GM18858 (cell line): ENCODE results near the gene DNAJC24.
"Not testable (repeated sequence)": the region's sequence is repeated elsewhere in the genome, so short reads cannot be mapped to it uniquely, and the experiment has no call there.

Experiments
- ATAC-seq: cut with Tn5 transposase; IDR thresholded peaks from one replicate; pipeline ENCODE4 v1.9.1; 2021; ENCODE audit not compliant: unreplicated experiment

The DNAJC24 gene

DNA sequence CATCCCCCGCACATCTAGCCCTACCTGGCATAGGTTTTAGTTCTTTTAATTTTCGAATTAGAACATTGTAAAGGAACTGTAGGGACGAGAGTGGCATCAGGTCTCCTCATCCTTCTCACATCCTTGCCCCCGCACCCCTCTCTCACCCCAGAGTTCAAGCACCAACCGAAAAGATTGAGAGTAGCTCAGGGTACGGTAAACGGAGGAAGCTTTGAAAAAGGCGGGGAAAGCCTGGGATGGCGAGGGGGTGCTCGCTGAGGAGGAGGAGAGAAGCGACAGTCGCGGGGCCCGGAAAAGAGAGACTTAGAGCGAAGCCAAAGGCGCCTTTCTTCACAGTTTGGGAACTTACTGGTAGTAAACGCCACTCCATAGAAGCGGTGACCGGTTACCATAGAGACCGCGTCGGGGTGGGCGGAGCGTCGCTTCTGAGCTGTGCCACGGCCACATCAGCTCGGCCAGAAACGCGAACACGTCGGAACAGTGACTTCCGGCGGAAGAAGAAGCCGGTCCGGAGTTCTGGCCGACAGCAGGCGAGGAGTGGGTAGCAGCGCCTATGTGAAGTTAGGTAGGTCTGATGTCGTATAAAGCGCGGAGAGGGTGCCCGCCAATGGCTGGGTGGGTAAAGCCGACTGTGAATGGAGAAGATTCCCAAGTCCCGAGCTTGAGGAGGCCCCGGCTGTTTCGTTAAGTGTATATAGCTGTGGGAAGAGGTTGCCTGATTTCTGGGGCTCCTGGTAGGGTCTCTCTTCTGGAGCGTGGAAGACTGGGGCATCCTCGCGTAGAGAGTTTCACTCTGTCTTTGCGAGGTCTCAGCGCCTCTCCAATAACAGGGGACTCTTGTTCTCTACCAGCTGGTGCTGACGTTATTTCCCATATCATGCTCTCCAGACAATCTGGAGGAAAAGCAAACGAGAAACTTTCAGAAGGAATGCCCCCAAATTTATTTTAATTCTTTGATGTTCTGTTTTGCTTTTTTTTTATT is at the start of gene DNAJC24, which contains the start of gene DCDC1:
Gene DNAJC24, plus strand, starts transcription at position 513 of the 982 bp plus-strand sequence. CDS start 889 bp downstream, outside the sequence.
Gene DCDC1, minus strand, starts transcription at position 392 of the 982 bp plus-strand sequence. CDS start 41,459 bp downstream, outside the sequence.
- ATAC-seq: peak; percentile 98

- ATAC-seq: not testable (repeated sequence)
These were observed 48.2 kb upstream of the DNAJC24 start for GRCh38 chr11:31321494-31321893.

DNA sequence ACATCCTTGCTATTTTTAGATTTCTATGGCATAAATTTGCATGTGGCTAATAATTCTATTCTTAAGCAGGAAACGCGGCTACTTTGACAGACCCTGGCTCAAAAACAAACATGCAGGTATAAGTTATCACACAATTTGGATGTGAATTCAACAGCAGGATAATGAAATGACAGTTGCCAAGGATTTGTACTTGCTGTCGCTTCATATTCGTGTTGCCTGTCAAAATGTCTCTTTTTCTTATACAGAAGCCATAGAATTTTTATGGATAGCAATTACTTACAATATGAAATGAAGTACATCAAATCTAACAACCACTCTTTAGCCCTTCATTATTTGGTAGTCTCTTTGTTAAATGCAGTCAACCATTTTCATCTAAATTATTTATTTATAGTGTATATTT is 46.5 kb upstream of the DNAJC24 start:
- ATAC-seq: no peak

DNA sequence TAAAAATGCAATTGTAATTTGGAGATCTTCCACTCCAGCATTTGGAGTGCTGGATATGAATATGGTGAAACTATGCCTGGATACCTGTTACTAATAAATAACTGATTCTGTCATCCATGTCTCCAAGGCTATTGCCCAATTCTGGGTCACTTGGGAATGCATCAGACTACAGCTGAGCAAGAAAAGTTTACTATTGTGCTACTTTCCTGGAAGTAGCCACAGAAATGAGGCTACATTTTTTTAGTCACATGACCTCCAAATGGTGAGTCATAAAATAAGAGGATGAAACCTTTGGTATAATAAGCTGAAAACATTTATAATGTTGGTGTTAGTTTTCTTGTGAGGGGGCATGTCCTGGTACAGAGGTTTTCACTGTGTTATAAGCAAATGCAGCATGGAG is 44.5 kb upstream of the DNAJC24 start:
- no peak for ATAC-seq

- ATAC-seq: no peak
These were observed 43.1 kb upstream of the DNAJC24 start for GRCh38 chr11:31326470-31327148.

DNA sequence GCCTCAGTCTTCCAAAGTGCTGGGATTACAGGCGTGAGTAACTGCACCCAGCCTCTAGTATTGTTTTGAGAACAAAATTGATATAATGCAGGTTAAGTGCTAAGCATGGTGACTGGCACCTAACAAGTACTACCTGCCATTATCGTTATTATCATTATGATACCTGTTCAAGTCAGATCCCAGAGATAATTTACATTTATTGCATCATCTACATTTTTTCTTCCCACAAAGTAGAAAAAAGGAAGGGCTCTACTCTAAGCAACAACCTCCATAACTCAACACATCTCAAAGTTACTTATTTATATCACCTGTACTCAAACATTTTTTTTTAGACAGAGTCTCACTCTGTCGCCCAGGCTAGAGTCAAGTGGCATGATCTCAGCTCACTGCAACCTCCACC is 42.2 kb upstream of the DNAJC24 start:
- ATAC-seq: no peak

- ATAC-seq: no peak
These were observed 41.0 kb upstream of the DNAJC24 start for GRCh38 chr11:31328697-31329096.

- ATAC-seq: no peak
These were observed 31.9 kb upstream of the DNAJC24 start for GRCh38 chr11:31337806-31338205.

GRCh38 chr11:31340903-31341572 is 28.6 kb upstream of the DNAJC24 start:
- no peak for ATAC-seq

DNA sequence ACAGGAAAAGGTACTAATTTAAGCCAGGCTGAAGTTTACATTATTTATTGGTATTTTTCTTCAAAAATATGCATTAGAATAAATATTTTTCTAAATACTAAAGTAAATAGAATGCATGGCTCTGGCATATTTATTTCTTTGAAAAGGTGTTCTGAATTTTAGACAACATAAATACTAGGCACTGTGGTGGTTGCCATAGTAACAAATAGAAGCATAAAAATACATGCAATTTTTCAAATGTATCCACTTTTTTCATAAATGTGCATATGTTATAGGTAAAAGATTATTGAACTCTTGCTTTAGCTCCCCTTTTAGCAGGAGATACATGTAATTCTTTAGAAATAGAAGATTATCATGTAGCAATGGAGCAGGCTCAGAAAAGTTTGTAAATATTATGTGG is 18.5 kb upstream of the DNAJC24 start:
- no peak for ATAC-seq

GRCh38 chr11:31355131-31355530 is 14.5 kb upstream of the DNAJC24 start:
- ATAC-seq: no peak

GRCh38 chr11:31355817-31356216 is 13.8 kb upstream of the DNAJC24 start:
- ATAC-seq: no peak

- no peak for ATAC-seq
These were observed 7.9 kb upstream of the DNAJC24 start for GRCh38 chr11:31361743-31362142.

- ATAC-seq: no peak
These were observed 2.9 kb upstream of the DNAJC24 start for GRCh38 chr11:31366795-31367194.

DNA sequence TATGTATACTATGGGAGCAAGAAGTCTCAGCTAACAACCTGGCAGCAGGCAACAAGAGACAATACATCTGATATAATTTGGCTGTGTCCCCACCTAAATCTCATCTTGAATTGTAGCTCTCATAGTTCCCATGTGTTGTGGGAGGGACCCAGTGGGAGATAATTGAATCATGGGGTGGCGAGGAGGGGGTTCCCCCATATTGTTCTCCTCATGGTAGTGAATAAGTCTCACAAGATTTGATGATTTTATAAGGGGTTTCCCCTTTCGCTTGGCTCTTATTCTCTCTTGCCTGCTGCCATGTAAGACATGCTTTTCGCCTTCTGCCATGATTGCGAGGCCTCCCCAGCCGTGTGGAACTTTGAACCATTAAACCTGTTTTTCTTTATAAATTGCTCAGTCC is 6.2 kb downstream of the DNAJC24 start:
- ATAC-seq: no peak

DNA sequence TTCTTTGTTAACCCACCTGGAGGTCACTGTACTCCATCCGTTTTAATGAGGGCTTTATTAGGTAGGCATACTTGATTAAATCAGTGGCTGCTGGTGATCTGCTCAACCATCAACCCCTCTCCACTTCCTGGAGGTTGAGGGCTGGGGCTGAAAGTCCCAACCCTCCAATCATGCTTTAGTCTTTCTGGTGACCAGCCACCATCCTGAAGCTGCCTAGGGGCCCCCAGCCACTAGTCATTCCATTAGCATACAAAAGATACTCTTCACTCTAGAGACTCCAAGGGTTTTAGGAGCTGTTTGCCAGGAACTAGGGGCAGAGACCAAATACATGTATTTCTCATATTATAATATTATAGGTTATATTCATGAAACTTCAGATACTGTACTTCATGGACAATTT is 13.5 kb downstream of the DNAJC24 start:
- no peak for ATAC-seq

- no peak for ATAC-seq
These were observed 17.7 kb downstream of the DNAJC24 start for GRCh38 chr11:31387379-31387778.

GRCh38 chr11:31397239-31397834 is 27.7 kb downstream of the DNAJC24 start:
- peak; percentile 62 for ATAC-seq

DNA sequence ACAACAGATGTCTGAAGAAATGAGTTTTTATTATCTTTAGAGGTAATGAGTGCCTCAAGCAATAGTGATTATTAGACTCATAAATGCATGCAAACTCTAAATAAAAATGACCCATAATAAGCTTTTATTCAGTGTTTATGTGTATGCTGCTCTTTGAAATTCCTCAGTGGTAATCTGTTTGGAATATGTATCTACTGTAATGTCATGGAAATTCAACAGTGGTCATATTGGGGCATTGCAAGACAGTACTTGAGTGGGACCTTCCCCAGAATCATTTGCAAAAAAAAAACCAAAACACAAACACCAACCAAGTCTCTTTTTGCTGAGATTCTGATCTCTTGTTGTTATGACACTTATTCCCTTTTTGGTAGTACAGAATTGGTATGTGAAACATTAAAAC is 35.0 kb downstream of the DNAJC24 start:
- ATAC-seq: no peak

DNA sequence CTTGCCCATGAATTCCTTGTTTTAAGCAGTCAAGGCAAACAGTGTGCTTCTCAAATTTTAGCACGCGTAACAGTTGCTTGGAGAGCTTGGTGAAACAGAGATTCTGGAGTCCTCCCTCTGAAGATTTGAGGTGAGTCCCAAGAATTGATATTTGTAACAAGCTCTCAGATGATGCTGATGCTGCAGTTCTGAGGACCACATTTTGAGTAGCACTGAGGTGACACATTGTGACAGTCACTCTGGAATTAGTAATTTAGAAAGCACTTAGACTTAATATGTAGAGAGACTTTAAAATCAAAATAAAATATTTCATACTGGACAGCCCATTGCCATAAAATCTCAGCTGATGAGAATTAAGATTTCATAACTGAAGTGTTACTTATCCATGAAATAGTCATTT is 38.5 kb downstream of the DNAJC24 start:
- no peak for ATAC-seq

DNA sequence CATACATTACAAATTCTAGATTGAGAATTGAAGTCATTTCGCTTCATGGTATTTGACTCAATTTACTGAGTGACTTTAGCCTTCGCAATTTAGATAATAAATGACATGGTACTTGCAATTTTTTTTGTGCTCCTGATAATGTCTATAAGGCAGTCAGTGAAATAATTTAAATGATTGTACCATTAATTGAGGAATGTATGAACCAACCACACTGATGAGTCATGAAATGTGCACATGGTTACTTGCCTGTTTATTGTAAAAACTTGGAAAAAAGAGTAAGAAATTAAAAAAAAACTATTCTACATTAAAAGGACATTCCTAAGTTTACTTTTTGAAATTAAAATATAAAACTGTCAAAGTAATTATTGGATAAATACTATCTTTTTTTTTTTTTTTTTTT is 43.3 kb downstream of the DNAJC24 start:
- no peak for ATAC-seq
